ENCODE results near the gene IER5L. TPM values are rescaled to one million over a fixed set of nuclear protein-coding genes. Genes with fewer than 3 reads are reported as not detected.

IER5L gene
- 1 to 10 TPM; 2.3 to 2.9 (median 2.6) TPM for total RNA-seq

GRCh38 chr9:129177791-129178567, at the start of gene IER5L:
IER5L (minus strand) TSS chr9:129178261; CDS start chr9:129178052, 209 bp downstream.
- Histone ChIP-seq H3K4me1 (peaks cover 5 to 53% (median 17%) of the 10 kb centered on the region in 4 donors), H3K9me3 (no peaks in the 10 kb centered on the region), H3K27me3 (no peaks in the 10 kb centered on the region), H3K36me3 (no peaks in the 10 kb centered on the region), H3K4me3 (peak within 1 kb of the TSS; percentile 68 to 96 (median 76)), H3K27ac (peak within 1 kb of the TSS; percentile 81 to 98 (median 94))
- TF ChIP-seq POLR2A (IDR thresholded peaks at IDR 0.05) (peak; percentile 87 to 94), CTCF (IDR thresholded peaks at IDR 0.05) (no peak)
- DNase-seq = peak; percentile 94 to 98 (median 96)

GRCh38 chr9:129227843-129228189, 49.8 kb upstream of the IER5L start:
- TF ChIP-seq CTCF (IDR thresholded peaks at IDR 0.05) = no peak
- no peak for TF ChIP-seq POLR2A (IDR thresholded peaks at IDR 0.05)
- Histone ChIP-seq H3K4me1 (peaks cover 0 to 8% (median 0%) of the 10 kb centered on the region in 4 donors), H3K27ac (no peak overlapping the region), H3K9me3 (no peaks in the 10 kb centered on the region), H3K27me3 (no peaks in the 10 kb centered on the region), H3K36me3 (no peaks in the 10 kb centered on the region), H3K4me3 (no peak overlapping the region)
- DNase-seq = no peak

- H3K36me3 ChIP-seq = no peaks in the 10 kb centered on the region
- H3K4me3 ChIP-seq = no peak overlapping the region
- H3K27me3 ChIP-seq = no peaks in the 10 kb centered on the region
- H3K9me3 ChIP-seq = no peaks in the 10 kb centered on the region
- peak overlapping the region in 2 of 4 donors; percentile 1 to 31 for H3K27ac ChIP-seq
- H3K4me1 ChIP-seq = peaks cover 0 to 8% (median 0%) of the 10 kb centered on the region in 4 donors
- no peak for TF ChIP-seq CTCF (IDR thresholded peaks at IDR 0.05)
- no peak for TF ChIP-seq POLR2A (IDR thresholded peaks at IDR 0.05)
- peak; percentile 48 to 80 (median 56) for DNase-seq
Measured at GRCh38 chr9:129225815-129226214, 47.8 kb upstream of the IER5L start.

- peak overlapping the region in 1 of 4 donors; percentile 31 for H3K27ac ChIP-seq
Measured at GRCh38 chr9:129225490-129225778, 47.4 kb upstream of the IER5L start.

GRCh38 chr9:129224618-129225489, 46.8 kb upstream of the IER5L start:
- Histone ChIP-seq H3K36me3 (no peaks in the 10 kb centered on the region), H3K27me3 (no peaks in the 10 kb centered on the region), H3K27ac (peak overlapping the region in 1 of 4 donors; percentile 31), H3K4me3 (no peak overlapping the region), H3K9me3 (no peaks in the 10 kb centered on the region), H3K4me1 (peaks cover 0 to 8% (median 0%) of the 10 kb centered on the region in 4 donors)
- no peak for DNase-seq
- TF ChIP-seq CTCF (IDR thresholded peaks at IDR 0.05) (no peak), POLR2A (IDR thresholded peaks at IDR 0.05) (no peak)

More at GRCh38 chr9:129225490-129225778, 47.4 kb upstream of the IER5L start:
- Histone ChIP-seq H3K27me3 (no peaks in the 10 kb centered on the region), H3K36me3 (no peaks in the 10 kb centered on the region), H3K9me3 (no peaks in the 10 kb centered on the region), H3K4me3 (no peak overlapping the region), H3K4me1 (peaks cover 0 to 8% (median 0%) of the 10 kb centered on the region in 4 donors)
- no peak for TF ChIP-seq CTCF (IDR thresholded peaks at IDR 0.05)
- no peak for TF ChIP-seq POLR2A (IDR thresholded peaks at IDR 0.05)
- no peak for DNase-seq
